Neural cell (in vitro differentiated cells): ENCODE measurements around the gene MPP1. TPM values are rescaled to one million over a fixed set of nuclear protein-coding genes. Genes with fewer than 3 reads are reported as not detected.

Experiments used
- H2AFZ ChIP-seq: fragments of 200-600, 300-800 bp; sonication (generic), shearing (Covaris generic); 2 replicates; pipeline ENCODE4 v1.6.0; 2014; ENCODE audit warnings: low read depth, mild to moderate bottlenecking, antibody characterized with exemption, low read length, moderate library complexity
- H3F3A ChIP-seq: fragments of 200-600 bp; shearing (Covaris generic); 2 replicates; pipeline ENCODE4 v1.6.1; 2016; ENCODE audit warnings: mild to moderate bottlenecking, moderate library complexity, mixed read lengths, antibody characterized with exemption, low read length; ENCODE audit not compliant: insufficient read depth, poor library complexity, severe bottlenecking
- H3K27ac ChIP-seq: fragments of 200-600, 300-800 bp; sonication (generic), shearing (Covaris generic); 2 replicates; pipeline ENCODE4 v1.5.1; 2014; ENCODE audit warnings: mild to moderate bottlenecking, low read length, moderate library complexity
- H3K27me3 ChIP-seq: fragments of 300-800, 200-600 bp; sonication (generic), shearing (Covaris generic); 2 replicates; pipeline ENCODE4 v1.6.0; 2014; ENCODE audit warnings: mild to moderate bottlenecking, low read depth, low read length, moderate library complexity; ENCODE audit not compliant: insufficient read depth
- H3K36me3 ChIP-seq: fragments of 300-800, 200-600 bp; sonication (generic), shearing (Covaris generic); 2 replicates; pipeline ENCODE4 v1.5.1; 2014; ENCODE audit warnings: mild to moderate bottlenecking, antibody characterized with exemption, low read length, moderate library complexity; ENCODE audit not compliant: insufficient read depth
- H3K4me2 ChIP-seq: fragments of 300-800, 200-600 bp; sonication (generic), shearing (Covaris generic); 2 replicates; pipeline ENCODE4 v1.6.0; 2014; ENCODE audit warnings: mild to moderate bottlenecking, low read length
- H3K4me3 ChIP-seq: fragments of 300-800, 200-600 bp; sonication (generic), shearing (Covaris generic); 2 replicates; pipeline ENCODE4 v1.5.1; 2014; ENCODE audit warnings: mild to moderate bottlenecking, low read length, moderate library complexity
- H3K79me2 ChIP-seq: fragments of 200-600 bp; shearing (Covaris generic); replicated peaks from 2 replicates; pipeline ENCODE4 v1.6.0; 2014; ENCODE audit warnings: mild to moderate bottlenecking, low read length, moderate library complexity; ENCODE audit not compliant: insufficient read depth
- H3K9ac ChIP-seq: fragments of 300-800, 200-600 bp; sonication (generic), shearing (Covaris generic); 2 replicates; pipeline ENCODE4 v1.6.1; 2016; ENCODE audit warnings: mild to moderate bottlenecking, low read length, mixed read lengths
- H3K9me2 ChIP-seq: fragments of 200-600 bp; shearing (Covaris generic); 2 replicates; pipeline ENCODE4 v1.6.1; 2016; ENCODE audit warnings: mild to moderate bottlenecking, low read length, mixed read lengths; ENCODE audit not compliant: insufficient read depth
- H3K9me3 ChIP-seq: fragments of 200-600, 300-800 bp; sonication (generic), shearing (Covaris generic); 2 replicates; pipeline ENCODE4 v1.6.1; 2016; ENCODE audit warnings: mild to moderate bottlenecking, mixed run types, low read length, moderate library complexity, mixed read lengths
- H4K20me1 ChIP-seq: fragments of 200-600 bp; shearing (Covaris generic); 2 replicates; pipeline ENCODE4 v1.6.1; 2016; ENCODE audit warnings: mild to moderate bottlenecking, mixed run types; ENCODE audit not compliant: insufficient read depth
- CTCF ChIP-seq: fragments of 450-650 bp; IDR thresholded peaks from 2 replicates; pipeline ENCODE4 v1.5.1; 2014; ENCODE audit warnings: antibody characterized with exemption, mild to moderate bottlenecking, moderate library complexity; ENCODE audit not compliant: poor library complexity, severe bottlenecking
- EP300 ChIP-seq: fragments of 450-650 bp; conservative IDR thresholded peaks from 2 replicates; pipeline ENCODE4 v1.6.1; 2014; ENCODE audit warnings: antibody characterized with exemption, mild to moderate bottlenecking, moderate library complexity; ENCODE audit not compliant: poor library complexity, severe bottlenecking
- EZH2 ChIP-seq: fragments of 200-600, 300-800 bp; shearing (Covaris generic), sonication (generic); IDR thresholded peaks from 2 replicates; pipeline ENCODE4 v1.6.1; 2014; ENCODE audit warnings: antibody characterized with exemption, low read length, borderline replicate concordance, mild to moderate bottlenecking; ENCODE audit not compliant: insufficient read depth, poor library complexity, severe bottlenecking
- MXI1 ChIP-seq: fragments of 450-650 bp; conservative IDR thresholded peaks from 2 replicates; pipeline ENCODE4 v1.6.1; 2014; ENCODE audit warnings: antibody characterized with exemption, mild to moderate bottlenecking; ENCODE audit not compliant: poor library complexity, severe bottlenecking
- POLR2AphosphoS5 ChIP-seq: IDR thresholded peaks from 2 replicates; pipeline ENCODE4 v1.6.1; 2012
- RAD21 ChIP-seq: fragments of 450-650 bp; conservative IDR thresholded peaks from 2 replicates; pipeline ENCODE4 v1.6.1; 2014; ENCODE audit warnings: antibody characterized with exemption, mild to moderate bottlenecking, moderate library complexity
- REST ChIP-seq: IDR thresholded peaks from 2 replicates; pipeline ENCODE4 v1.6.1; 2012; ENCODE audit warnings: borderline replicate concordance
- SMC3 ChIP-seq: fragments of 450-650 bp; conservative IDR thresholded peaks from 2 replicates; pipeline ENCODE4 v1.6.1; 2014; ENCODE audit warnings: antibody characterized with exemption, mild to moderate bottlenecking, moderate library complexity; ENCODE audit not compliant: poor library complexity
- TAF1 ChIP-seq: IDR thresholded peaks from 2 replicates; pipeline ENCODE4 v1.6.1; 2012; ENCODE audit warnings: low read depth
- polyA plus RNA-seq: library from polyadenylated mRNA; depleted of rRNA; stranded (reverse); fragments of >200 nt; gene quantifications from 2 replicates; pipeline ENCODE4 v1.2.3, GENCODE V29; 2014

Gene MPP1
- polyA plus RNA-seq, 1 donor from 2014 or later = 17.5 TPM

- H3K4me3 ChIP-seq = peak overlapping the region; percentile 77
- no peak for TF ChIP-seq RAD21
- TF ChIP-seq MXI1 = peak; percentile 8
- H4K20me1 ChIP-seq = no peaks in the 10 kb centered on the region
- no peaks in the 10 kb centered on the region for H3K79me2 ChIP-seq
- H3K27ac ChIP-seq = no peak overlapping the region
- peak overlapping the region; percentile 47 for H3K9ac ChIP-seq
- H3K4me2 ChIP-seq = no peak overlapping the region
- H2AFZ ChIP-seq = no peak overlapping the region
- H3K27me3 ChIP-seq = peaks cover 11% of the 10 kb centered on the region
- no peaks in the 10 kb centered on the region for H3K9me2 ChIP-seq
- H3K36me3 ChIP-seq = no peaks in the 10 kb centered on the region
- no peaks in the 10 kb centered on the region for H3K9me3 ChIP-seq
- H3F3A ChIP-seq = no peaks in the 10 kb centered on the region
Observed at GRCh38 chrX:154805696-154806091, 409 bp upstream of the MPP1 start.

- Histone ChIP-seq H3K9me3 (no peaks in the 10 kb centered on the region), H3K27ac (no peak overlapping the region), H3K4me3 (peak overlapping the region; percentile 77), H3K9me2 (no peaks in the 10 kb centered on the region), H3K36me3 (no peaks in the 10 kb centered on the region), H3K79me2 (no peaks in the 10 kb centered on the region), H3K27me3 (peaks cover 11% of the 10 kb centered on the region), H3K4me2 (peak overlapping the region; percentile 30), H3F3A (no peaks in the 10 kb centered on the region), H3K9ac (peak overlapping the region; percentile 53), H2AFZ (no peak overlapping the region), H4K20me1 (no peaks in the 10 kb centered on the region)
- no peak for TF ChIP-seq SMC3
- no peak for TF ChIP-seq MXI1
- no peak for TF ChIP-seq EP300
- no peak for TF ChIP-seq TAF1
- no peak for TF ChIP-seq RAD21
- TF ChIP-seq REST = no peak
- TF ChIP-seq POLR2AphosphoS5 = no peak
- TF ChIP-seq CTCF = no peak
- TF ChIP-seq EZH2 = no peak
Observed at GRCh38 chrX:154804261-154804956, 876 bp downstream of the MPP1 start.
